H54 (cell line): ENCODE measurements around the gene CPAMD8.
"Not testable (repeated sequence)": the region's sequence is repeated elsewhere in the genome, so short reads cannot be mapped to it uniquely, and the experiment has no call there.

Source experiments
- DNase-seq: peaks from one replicate; pipeline ENCODE4 v3.0.0; 2011; ENCODE audit warnings: low spot score, mixed read lengths; ENCODE audit not compliant: insufficient read length
- FAIRE-seq: peaks from 3 replicates; lab custom pipeline; 2011; peaks lifted over from hg19 to GRCh38; lab: Jason Lieb, UNC
- POLR2A ChIP-seq: IDR thresholded peaks from 2 replicates; pipeline ENCODE4 v1.6.1; 2011; ENCODE audit warnings: low read depth, mild to moderate bottlenecking, low read length

The CPAMD8 gene

GRCh38 chr19:16888629-16889365 is 137.8 kb downstream of the CPAMD8 start, which contains the start of gene F2RL3:
Gene F2RL3, plus strand, starts transcription at chr19:16888999. Its CDS starts 191 bp downstream, at chr19:16889190.
- no peak for FAIRE-seq
- no peak for DNase-seq
- no peak for TF ChIP-seq POLR2A

- DNase-seq (no peak), FAIRE-seq (no peak)
- TF ChIP-seq POLR2A = no peak
Observed at GRCh38 chr19:16887353-16888265, 139.0 kb downstream of the CPAMD8 start.

GRCh38 chr19:16886305-16886880 is 140.2 kb downstream of the CPAMD8 start:
- FAIRE-seq (no peak), DNase-seq (no peak)
- no peak for TF ChIP-seq POLR2A

GRCh38 chr19:16885166-16885565 is 141.4 kb downstream of the CPAMD8 start:
- TF ChIP-seq POLR2A = no peak
- DNase-seq (no peak), FAIRE-seq (no peak)

- no peak for TF ChIP-seq POLR2A
- no peak for FAIRE-seq
- DNase-seq = no peak
Observed at GRCh38 chr19:16883522-16883921, 143.1 kb downstream of the CPAMD8 start.

- FAIRE-seq = no peak
- TF ChIP-seq POLR2A = no peak
Observed at GRCh38 chr19:16882146-16882545, 144.5 kb downstream of the CPAMD8 start.

GRCh38 chr19:16880884-16881554 is 145.6 kb downstream of the CPAMD8 start:
- no peak for TF ChIP-seq POLR2A
- DNase-seq (no peak), FAIRE-seq (no peak)

More at GRCh38 chr19:16882146-16882545, 144.5 kb downstream of the CPAMD8 start:
- DNase-seq = no peak

- DNase-seq = no peak
- no peak for FAIRE-seq
Observed at GRCh38 chr19:16878181-16878965, 148.2 kb downstream of the CPAMD8 start.

GRCh38 chr19:16877581-16877980 is 149.0 kb downstream of the CPAMD8 start:
- no peak for FAIRE-seq
- DNase-seq = no peak
- no peak for TF ChIP-seq POLR2A

More at GRCh38 chr19:16878181-16878965, 148.2 kb downstream of the CPAMD8 start:
- no peak for TF ChIP-seq POLR2A

GRCh38 chr19:16876904-16877361 is 149.7 kb downstream of the CPAMD8 start:
- FAIRE-seq (no peak), DNase-seq (no peak)
- TF ChIP-seq POLR2A = no peak

- TF ChIP-seq POLR2A = no peak
- no peak for DNase-seq
- no peak for FAIRE-seq
Observed at GRCh38 chr19:16875584-16876555, 150.7 kb downstream of the CPAMD8 start.

GRCh38 chr19:16874978-16875299 is 151.7 kb downstream of the CPAMD8 start:
- FAIRE-seq, DNase-seq: not testable (repeated sequence)
